B cell (primary cell): Measurements from ENCODE around the gene CISH. TPM values are rescaled to one million over a fixed set of nuclear protein-coding genes. Genes with fewer than 3 reads are reported as not detected.

Source experiments
- ATAC-seq: fragments of 200-7000 bp; cut with Tn5 transposase; one replicate; pipeline ENCODE4 v1.10.0; 2021; ENCODE audit warnings: low read depth, mild to moderate bottlenecking, moderate number of reproducible peaks, moderate library complexity
- CTCF ChIA-PET: fragments of 350-600 bp; sonication (Branson Sonifier 250); formaldehyde crosslinking; loops from one replicate; lab custom pipeline; 2021; ENCODE audit warnings: antibody characterized with exemption, inconsistent platforms; lab: Charles Lee
- POLR2A ChIA-PET: fragments of 350-600 bp; sonication (Branson Sonifier 250); formaldehyde crosslinking; loops from one replicate; lab custom pipeline; 2021; ENCODE audit warnings: antibody characterized with exemption; lab: Charles Lee
- DNase-seq: peaks from one replicate; pipeline ENCODE4 v3.0.0; 2013
- H2AFZ ChIP-seq: 2 replicates; pipeline ENCODE4 v1.6.1; 2012; ENCODE audit warnings: mild to moderate bottlenecking, low read depth, low read length; ENCODE audit not compliant: insufficient read depth, poor library complexity, severe bottlenecking
- H3K27ac ChIP-seq, 2 donors: 1 replicate in 1 of 2; 2 replicates in 1 of 2; pipeline ENCODE4 v1.5.1; 2012 to 2013; ENCODE audit warnings: low read length in 2 of 2, mild to moderate bottlenecking in 2 of 2, moderate library complexity in 1 of 2
- H3K27me3 ChIP-seq, 4 experiments: fragments of 200-600 bp in 1 of 4; sonication (generic) in 1 of 4; replicated peaks in 1 of 4; 1 replicate in 2 of 4; 2 replicates in 2 of 4; pipeline versions ENCODE4 v1.6.1 to v1.7.0; 2013 to 2016; ENCODE audit warnings: low read length in 3 of 4, mild to moderate bottlenecking in 2 of 4, mixed read lengths in 1 of 4, moderate library complexity in 1 of 4; ENCODE audit not compliant: insufficient read depth in 4 of 4, control insufficient read depth in 3 of 4; ENCODE audit errors: control extremely low read depth in 1 of 4
- H3K36me3 ChIP-seq, 2 experiments: replicated peaks in 1 of 2; 1 replicate in 1 of 2; 2 replicates in 1 of 2; pipeline versions ENCODE4 v1.6.1 to v1.7.1; 2013; ENCODE audit warnings: low read length in 1 of 2; ENCODE audit not compliant: insufficient read depth in 2 of 2, control insufficient read depth in 1 of 2; ENCODE audit errors: control extremely low read depth in 1 of 2, extremely low read depth in 1 of 2
- H3K4me1 ChIP-seq, 2 donors: fragments of 200-600 bp in 1 of 2; sonication (generic) in 1 of 2; 1 replicate in 1 of 2; 2 replicates in 1 of 2; pipeline versions ENCODE4 v1.5.1 to v1.6.1; 2013 to 2017; ENCODE audit warnings: low read length in 2 of 2; ENCODE audit not compliant: control insufficient read depth in 2 of 2, insufficient read depth in 2 of 2
- H3K4me2 ChIP-seq: replicated peaks from 2 replicates; pipeline ENCODE3; 2012; ENCODE audit warnings: mild to moderate bottlenecking, low read depth, low read length; ENCODE audit not compliant: poor library complexity, severe bottlenecking
- H3K4me3 ChIP-seq, 5 experiments: fragments of 200-600 bp in 1 of 5; sonication (generic) in 1 of 5; 1 replicate in 3 of 5; 2 replicates in 2 of 5; pipeline versions ENCODE4 v1.5.1 to v1.7.0; 2011 to 2016; ENCODE audit warnings: low read length in 4 of 5, mild to moderate bottlenecking in 4 of 5, low read depth in 2 of 5, control low read depth in 1 of 5, moderate library complexity in 1 of 5; ENCODE audit not compliant: insufficient read depth in 1 of 5; ENCODE audit errors: control extremely low read depth in 1 of 5, extremely low read depth in 1 of 5
- H3K79me2 ChIP-seq: fragments of 200-600 bp; sonication (generic); one replicate; pipeline ENCODE4 v1.6.0; 2016; ENCODE audit warnings: low read length; ENCODE audit not compliant: control insufficient read depth, insufficient read depth
- H3K9ac ChIP-seq: fragments of 200-600 bp; sonication (generic); 2 replicates; pipeline ENCODE4 v1.6.1; 2017; ENCODE audit warnings: mild to moderate bottlenecking, low read length, moderate library complexity
- H3K9me3 ChIP-seq, 3 donors: one replicate each; pipeline versions ENCODE4 v1.6.1 to v1.7.1; 2013; ENCODE audit warnings: low read length in 2 of 3; ENCODE audit not compliant: control insufficient read depth in 2 of 3, insufficient read depth in 1 of 3; ENCODE audit errors: control extremely low read depth in 1 of 3
- H4K20me1 ChIP-seq: 2 replicates; pipeline ENCODE4 v1.6.0; 2012; ENCODE audit warnings: mild to moderate bottlenecking, low read length; ENCODE audit not compliant: insufficient read depth, control insufficient read depth, poor library complexity, severe bottlenecking
- H3K27ac Mint-ChIP-seq: one replicate; pipeline ENCODE4 v1.8.0; 2021; ENCODE audit warnings: mixed read lengths
- H3K27me3 Mint-ChIP-seq: one replicate; pipeline ENCODE4 v1.8.0; 2021; ENCODE audit warnings: mixed read lengths
- H3K4me1 Mint-ChIP-seq: one replicate; pipeline ENCODE4 v1.8.0; 2021; ENCODE audit warnings: mixed read lengths
- H3K4me3 Mint-ChIP-seq: one replicate; pipeline ENCODE4 v1.8.0; 2021; ENCODE audit warnings: mixed read lengths
- H3K9me3 Mint-ChIP-seq: one replicate; pipeline ENCODE4 v1.8.0; 2022; ENCODE audit warnings: mixed read lengths; ENCODE audit not compliant: insufficient read depth
- CTCF ChIP-seq: fragments of 200-600 bp; IDR thresholded peaks from one replicate; pipeline ENCODE4 v1.8.0; 2022; ENCODE audit warnings: antibody characterized with exemption, mild to moderate bottlenecking
- EZH2 ChIP-seq: IDR thresholded peaks from 2 replicates; pipeline ENCODE4 v1.6.1; 2012; ENCODE audit warnings: borderline replicate concordance, low read depth, mild to moderate bottlenecking, moderate library complexity, low read length; ENCODE audit not compliant: insufficient read depth, poor library complexity, severe bottlenecking
- WGBS: methylation state at CpG from one replicate; pipeline ENCODE4 v1.1.5; 2013; ENCODE audit warnings: missing lambda C conversion rate; ENCODE audit not compliant: insufficient coverage; 5-methylcytosine and 5-hydroxymethylcytosine counted together
- intact Hi-C: fragments of 100-400 bp; cut with micrococcal nuclease; formaldehyde crosslinking; loops from one replicate; pipeline ENCODE4 v1.10.0; 2022
- polyA plus RNA-seq: library from polyadenylated mRNA; depleted of rRNA; stranded (reverse); fragments of >200 nt; gene quantifications from 2 replicates; pipeline ENCODE4 v1.2.3, GENCODE V29; 2012
- total RNA-seq, 2 donors: library from RNA; stranded (reverse); fragments of 120-200 nt in 1 of 2; gene quantifications; 1 replicate in 1 of 2; 2 replicates in 1 of 2; pipeline versions ENCODE4 v1.2.3 to v1.2.4, GENCODE V29; 2013 to 2022

CISH gene
- total and polyA plus RNA-seq, 2 donors (not counting 1 experiment from before 2014, with no cell fraction given), result 2.3 to 3.5 TPM

- Histone ChIP-seq H2AFZ (peak overlapping the region; percentile 95), H3K4me2 (peak overlapping the region; percentile 97), H4K20me1 (no peaks in the 10 kb centered on the region), H3K36me3 (no peaks in the 10 kb centered on the region), H3K27me3 (no peaks in the 10 kb centered on the region), H3K9me3 (no peaks in the 10 kb centered on the region), H3K4me1 (peaks cover 16 to 34% of the 10 kb centered on the region in 2 donors), H3K79me2 (peaks cover 4% of the 10 kb centered on the region), H3K4me3 (peak overlapping the region in 4 of 5 experiments; percentile 50 to 93 (median 62)), H3K9ac (peak overlapping the region; percentile 74), H3K27ac (peak overlapping the region in 1 of 2 donors; percentile 47)
- peak overlapping the region; percentile 93 for H3K4me3 Mint-ChIP-seq
- 22% methylated on average over 6 of the region's 11 CpGs for WGBS
- no peak for ATAC-seq
- no peaks in the 10 kb centered on the region for H3K27me3 Mint-ChIP-seq
- H3K27ac Mint-ChIP-seq, result no peak overlapping the region
- TF ChIP-seq EZH2 (no peak), CTCF (no peak)
- intact Hi-C loops, result loop anchor here (1.0 to 5.0 kb wide), 2 partner anchors 50 to 818 kb away; partner anchors contain the start of gene MANF
- H3K4me1 Mint-ChIP-seq, result peaks cover 32% of the 10 kb centered on the region
- H3K9me3 Mint-ChIP-seq, result no peaks in the 10 kb centered on the region
- no peak for DNase-seq
- CTCF ChIA-PET, result interaction anchor here (0.9 to 16.8 kb wide), 7 partner anchors 17 to 819 kb away, joined by 3 to 541 read pairs (median 3); partner anchors contain the start of genes CISH, MANF and MAPKAPK3
- POLR2A ChIA-PET, result interaction anchor here (1.2 to 1.7 kb wide), 4 partner anchors 45 to 230 kb away, joined by 4 to 8 read pairs (median 5); partner anchors contain the start of genes CISH and RASSF1
Observed at GRCh38 chr3:50567011-50567385, 44.6 kb downstream of the CISH start.

GRCh38 chr3:50564321-50564720 lies 47.3 kb downstream of the CISH start:
- CTCF ChIA-PET, result no interaction called here
- no peak overlapping the region for H3K4me3 Mint-ChIP-seq

More at GRCh38 chr3:50564321-50564720, 47.3 kb downstream of the CISH start:
- POLR2A ChIA-PET, result no interaction called here
- no peaks in the 10 kb centered on the region for H3K27me3 Mint-ChIP-seq
- no peak for ATAC-seq
- no peak overlapping the region for H3K9ac ChIP-seq
- H3K27me3 ChIP-seq, result no peaks in the 10 kb centered on the region
- DNase-seq, result no peak
- H3K4me2 ChIP-seq, result no peak overlapping the region
- H3K4me1 Mint-ChIP-seq, result peaks cover 19% of the 10 kb centered on the region
- no peak overlapping the region for H3K27ac ChIP-seq
- no peaks in the 10 kb centered on the region for H4K20me1 ChIP-seq
- no peaks in the 10 kb centered on the region for H3K36me3 ChIP-seq
- peaks cover 4% of the 10 kb centered on the region for H3K79me2 ChIP-seq
- H3K4me1 ChIP-seq, result peaks cover 11 to 22% of the 10 kb centered on the region in 2 donors
- no peaks in the 10 kb centered on the region for H3K9me3 Mint-ChIP-seq
- no peak overlapping the region for H2AFZ ChIP-seq
- intact Hi-C loops, result no loop called here
- WGBS, result 94% methylated on average over 1 of the region's 1 CpG
- no peak overlapping the region for H3K27ac Mint-ChIP-seq
- no peaks in the 10 kb centered on the region for H3K9me3 ChIP-seq
- TF ChIP-seq EZH2 (no peak), CTCF (no peak)
- no peak overlapping the region for H3K4me3 ChIP-seq
